Neural crest cell (in vitro differentiated cells): Measurements from ENCODE around the gene NRG4. TPM values are rescaled to one million over a fixed set of nuclear protein-coding genes. Genes with fewer than 3 reads are reported as not detected.
A peak's percentile ranks its signal among the peaks of the same experiment; 100 is the strongest.
"Not testable (repeated sequence)": the region's sequence is repeated elsewhere in the genome, so short reads cannot be mapped to it uniquely, and the experiment has no call there.

Experiments
- DNase-seq: peaks from one replicate; pipeline ENCODE4 v3.0.0; 2021; ENCODE audit warnings: low read depth, mixed read lengths, low spot score
- H3K27ac Mint-ChIP-seq: one replicate; pipeline ENCODE4 v1.8.0; 2021; ENCODE audit warnings: mild to moderate bottlenecking, mixed read lengths; ENCODE audit not compliant: unreplicated experiment
- H3K27me3 Mint-ChIP-seq: 2 replicates; pipeline ENCODE4 v1.8.0; 2021; ENCODE audit warnings: low read depth, mild to moderate bottlenecking, mixed read lengths
- H3K36me3 Mint-ChIP-seq: 2 replicates; pipeline ENCODE4 v1.8.0; 2021; ENCODE audit warnings: low read depth, mild to moderate bottlenecking, mixed read lengths
- H3K4me1 Mint-ChIP-seq: 2 replicates; pipeline ENCODE4 v1.8.0; 2021; ENCODE audit warnings: mixed read lengths
- H3K4me3 Mint-ChIP-seq: one replicate; pipeline ENCODE4 v1.8.0; 2021; ENCODE audit warnings: mild to moderate bottlenecking, mixed read lengths
- H3K9me3 Mint-ChIP-seq: 2 replicates; pipeline ENCODE4 v1.8.0; 2021; ENCODE audit warnings: mixed read lengths
- total RNA-seq: library from RNA; stranded (reverse); gene quantifications from 2 replicates; pipeline ENCODE4 v1.2.1, GENCODE V29; 2021
- TF ChIP-seq, protein P1 (sequence below): fragments of 200-600 bp; sonication (generic); conservative IDR thresholded peaks from 2 replicates; pipeline ENCODE4 v1.5.0; 2021; ENCODE audit warnings: antibody characterized with exemption, mild to moderate bottlenecking

The NRG4 gene
- total RNA-seq, 1 donor from 2014 or later: not detected

GRCh38 chr15:75916978-75917377 lies 95.2 kb downstream of the NRG4 start:
- TF ChIP-seq, protein P1, sequence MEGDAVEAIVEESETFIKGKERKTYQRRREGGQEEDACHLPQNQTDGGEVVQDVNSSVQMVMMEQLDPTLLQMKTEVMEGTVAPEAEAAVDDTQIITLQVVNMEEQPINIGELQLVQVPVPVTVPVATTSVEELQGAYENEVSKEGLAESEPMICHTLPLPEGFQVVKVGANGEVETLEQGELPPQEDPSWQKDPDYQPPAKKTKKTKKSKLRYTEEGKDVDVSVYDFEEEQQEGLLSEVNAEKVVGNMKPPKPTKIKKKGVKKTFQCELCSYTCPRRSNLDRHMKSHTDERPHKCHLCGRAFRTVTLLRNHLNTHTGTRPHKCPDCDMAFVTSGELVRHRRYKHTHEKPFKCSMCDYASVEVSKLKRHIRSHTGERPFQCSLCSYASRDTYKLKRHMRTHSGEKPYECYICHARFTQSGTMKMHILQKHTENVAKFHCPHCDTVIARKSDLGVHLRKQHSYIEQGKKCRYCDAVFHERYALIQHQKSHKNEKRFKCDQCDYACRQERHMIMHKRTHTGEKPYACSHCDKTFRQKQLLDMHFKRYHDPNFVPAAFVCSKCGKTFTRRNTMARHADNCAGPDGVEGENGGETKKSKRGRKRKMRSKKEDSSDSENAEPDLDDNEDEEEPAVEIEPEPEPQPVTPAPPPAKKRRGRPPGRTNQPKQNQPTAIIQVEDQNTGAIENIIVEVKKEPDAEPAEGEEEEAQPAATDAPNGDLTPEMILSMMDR: no peak
- Mint-ChIP-seq H3K4me1 (no peaks in the 10 kb centered on the region), H3K27ac (no peak overlapping the region)

GRCh38 chr15:75910355-75910754 lies 101.9 kb downstream of the NRG4 start:
- peaks cover 23% of the 10 kb centered on the region for H3K9me3 Mint-ChIP-seq
- H3K36me3 Mint-ChIP-seq: peaks cover 52% of the 10 kb centered on the region
- not testable (repeated sequence) for H3K4me1 Mint-ChIP-seq, H3K27me3 Mint-ChIP-seq, H3K27ac Mint-ChIP-seq, DNase-seq
- peak overlapping the region; percentile 19 for H3K4me3 Mint-ChIP-seq

More at GRCh38 chr15:75916978-75917377, 95.2 kb downstream of the NRG4 start:
- no peaks in the 10 kb centered on the region for H3K27me3 Mint-ChIP-seq
- DNase-seq: no peak
- H3K36me3 Mint-ChIP-seq: peaks cover 26% of the 10 kb centered on the region
- peaks cover 6% of the 10 kb centered on the region for H3K9me3 Mint-ChIP-seq
- H3K4me3 Mint-ChIP-seq: no peak overlapping the region

- DNase-seq: no peak
- TF ChIP-seq, protein P1: no peak
- Mint-ChIP-seq H3K36me3 (peaks cover 19% of the 10 kb centered on the region), H3K4me3 (peak overlapping the region; percentile 100), H3K27me3 (no peaks in the 10 kb centered on the region), H3K4me1 (peaks cover 37% of the 10 kb centered on the region), H3K27ac (peak overlapping the region; percentile 13), H3K9me3 (peaks cover 4% of the 10 kb centered on the region)
Observed at GRCh38 chr15:75905231-75905630, 107.0 kb downstream of the NRG4 start.

DNA sequence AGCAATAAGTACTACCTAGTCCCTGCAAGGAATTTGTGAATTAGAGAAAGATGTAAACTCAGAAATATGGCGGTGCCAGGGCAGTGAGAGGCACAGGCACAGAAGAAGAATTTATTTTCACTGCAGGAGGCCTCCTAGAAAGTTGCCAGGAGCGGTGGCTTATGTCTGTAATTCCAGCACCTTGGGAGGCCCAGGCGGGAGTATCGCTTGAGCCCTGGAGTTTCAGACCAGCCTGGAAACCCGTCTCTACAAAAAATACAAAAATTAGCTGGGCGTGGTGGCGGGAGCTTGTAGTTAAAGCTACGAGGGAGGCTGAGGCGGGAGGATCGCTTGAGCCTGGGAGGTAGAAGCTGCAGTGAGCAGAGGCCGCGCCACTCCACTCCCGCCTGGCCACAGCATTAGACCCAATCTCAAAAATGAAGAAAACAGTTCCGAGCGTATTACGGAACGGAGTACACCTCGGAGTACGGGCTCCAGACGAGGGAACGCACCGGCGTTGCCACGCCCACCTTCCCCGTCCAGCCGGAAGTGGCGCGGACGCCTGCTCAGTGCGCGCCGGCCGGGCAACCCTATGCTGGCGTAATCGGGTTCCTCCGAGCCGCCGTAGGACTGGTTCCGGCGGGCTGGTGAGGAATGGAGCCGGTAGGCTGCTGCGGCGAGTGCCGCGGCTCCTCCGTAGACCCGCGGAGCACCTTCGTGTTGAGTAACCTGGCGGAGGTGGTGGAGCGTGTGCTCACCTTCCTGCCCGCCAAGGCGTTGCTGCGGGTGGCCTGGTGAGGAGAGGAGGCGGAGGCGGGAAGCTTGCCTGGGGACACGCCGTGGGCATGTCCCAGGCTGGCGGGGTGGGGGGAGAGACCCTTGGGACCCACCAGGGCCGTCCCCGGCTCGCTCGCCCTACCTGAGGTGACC lies 108.6 kb downstream of the NRG4 start, which contains the start of gene FBXO22:
FBXO22 (plus strand) TSS at position 548 of the 909 bp plus-strand sequence; CDS start at position 634, 86 bp downstream.
- Mint-ChIP-seq H3K27ac (peak within 1 kb of the TSS; percentile 100), H3K9me3 (no peaks in the 10 kb centered on the region), H3K4me1 (peaks cover 37% of the 10 kb centered on the region), H3K27me3 (no peaks in the 10 kb centered on the region), H3K4me3 (peak within 1 kb of the TSS; percentile 100), H3K36me3 (peaks cover 5% of the 10 kb centered on the region)
- peak; percentile 87 for DNase-seq
- TF ChIP-seq, protein P1: no peak

DNA sequence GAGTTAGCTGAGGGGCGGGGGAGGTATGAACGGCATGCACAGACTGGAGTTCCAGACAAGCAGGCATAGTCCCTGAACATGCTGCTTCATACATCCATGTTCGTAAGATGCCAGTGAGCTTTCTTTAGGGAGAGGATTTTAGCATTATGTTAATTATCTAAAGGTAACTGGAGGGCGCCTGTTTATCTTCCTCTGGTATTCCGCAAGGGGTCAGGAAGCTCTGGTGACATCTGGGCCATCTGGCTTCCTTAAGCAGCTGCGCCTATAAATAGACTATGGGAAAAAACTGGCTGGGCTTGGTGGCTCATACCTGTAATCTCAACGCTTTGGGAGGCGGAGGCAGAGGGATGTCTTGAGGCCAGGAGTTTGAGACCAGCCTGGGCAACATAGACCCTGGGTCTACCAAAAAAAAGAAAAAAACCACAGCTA lies 110.1 kb downstream of the NRG4 start:
- Mint-ChIP-seq H3K4me1 (peaks cover 37% of the 10 kb centered on the region), H3K27ac (peak overlapping the region; percentile 88), H3K27me3 (no peaks in the 10 kb centered on the region), H3K4me3 (peak overlapping the region; percentile 100), H3K9me3 (no peaks in the 10 kb centered on the region), H3K36me3 (peaks cover 5% of the 10 kb centered on the region)
- TF ChIP-seq, protein P1: no peak
- no peak for DNase-seq

DNA sequence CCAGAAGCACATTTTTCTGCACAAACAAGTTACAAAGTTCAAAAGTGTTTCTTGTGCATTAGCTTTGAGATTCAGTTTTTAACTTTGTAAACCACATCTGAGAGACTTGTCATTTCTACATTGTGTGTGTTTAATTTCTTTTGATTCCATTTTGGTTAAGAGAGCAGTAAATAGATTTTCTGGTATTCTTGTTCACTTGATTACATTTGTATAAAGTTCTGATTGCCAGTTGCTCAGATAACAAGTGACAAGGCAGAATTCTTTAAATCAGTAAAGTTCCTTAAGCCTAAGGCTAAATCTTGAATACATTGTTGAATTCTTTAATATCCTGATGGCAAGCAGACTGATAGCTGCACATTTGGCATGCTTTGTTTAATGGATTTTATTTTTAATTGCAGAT lies 111.6 kb downstream of the NRG4 start:
- Mint-ChIP-seq H3K36me3 (peaks cover 5% of the 10 kb centered on the region), H3K27me3 (no peaks in the 10 kb centered on the region), H3K9me3 (no peaks in the 10 kb centered on the region), H3K4me3 (no peak overlapping the region), H3K4me1 (peaks cover 32% of the 10 kb centered on the region), H3K27ac (no peak overlapping the region)
- TF ChIP-seq, protein P1: no peak
- DNase-seq: no peak
